ENCODE measurements around the gene RPN2. TPM values are rescaled to one million over a fixed set of nuclear protein-coding genes. Genes with fewer than 3 reads are reported as not detected.

The RPN2 gene
- polyA plus RNA-seq, 1 of the 3 experiments (the other 2 are of a cell fraction): 420 TPM

DNA sequence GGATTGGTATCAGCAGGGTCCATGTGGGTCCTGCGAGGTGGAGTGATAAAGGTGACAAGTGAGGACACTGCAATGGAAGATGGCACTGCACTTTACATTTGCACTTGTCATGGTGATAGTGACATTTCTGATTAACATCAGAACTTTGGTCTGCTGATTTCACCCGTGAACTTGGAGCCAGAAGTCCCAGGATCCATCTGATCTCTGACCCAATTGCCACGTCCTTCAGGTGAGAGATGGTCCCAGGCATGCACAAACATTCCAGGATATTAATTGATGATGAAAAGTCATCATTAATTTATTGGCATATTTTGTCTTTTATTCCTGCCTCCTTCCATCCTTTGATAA lies 92.3 kb downstream of the RPN2 start:
- no peaks in the 10 kb centered on the region for H3K9me2 ChIP-seq
- no peaks in the 10 kb centered on the region for H3K79me2 ChIP-seq (ENCODE audit: insufficient read depth)
- no peaks in the 10 kb centered on the region for H3K27me3 ChIP-seq (ENCODE audit: insufficient read depth)
- H3K36me3 ChIP-seq (replicated peaks in 1 of 2; ENCODE audit: control insufficient read depth in 1 of 2, insufficient read depth in 2 of 2, low read length in 1 of 2): no peaks in the 10 kb centered on the region
- H3K4me2 ChIP-seq: no peak overlapping the region
- H3K9ac ChIP-seq: no peak overlapping the region
- no peaks in the 10 kb centered on the region for H4K20me1 ChIP-seq (ENCODE audit: insufficient read depth)
- H3K9me3 ChIP-seq: no peaks in the 10 kb centered on the region
- no peak overlapping the region for H3K27ac ChIP-seq (ENCODE audit: low read depth in 2 of 2, low read length in 1 of 2)
- 68% methylated on average over 3 of the region's 3 CpGs for WGBS (ENCODE audit: low lambda C conversion rate)
- TF ChIP-seq POLR2AphosphoS5 (IDR thresholded peaks at IDR 0.05; ENCODE audit: low read depth, low read length) (no peak), NFIC (IDR thresholded peaks at IDR 0.05; ENCODE audit: borderline replicate concordance) (no peak), YY1 (IDR thresholded peaks at IDR 0.05; ENCODE audit: low read depth) (no peak), FOSL2 (IDR thresholded peaks at IDR 0.05; ENCODE audit: borderline replicate concordance, low read depth) (no peak), GABPA (IDR thresholded peaks at IDR 0.05; ENCODE audit: low read depth) (no peak), MXI1 (IDR thresholded peaks at IDR 0.05; ENCODE audit: low read depth, low read length) (no peak), RCOR1 (IDR thresholded peaks at IDR 0.05; ENCODE audit: low read length) (no peak), TEAD4 (IDR thresholded peaks at IDR 0.05; ENCODE audit: borderline replicate concordance, insufficient read depth) (no peak), SIN3A (IDR thresholded peaks at IDR 0.05; ENCODE audit: borderline replicate concordance, low read depth, low read length) (no peak), FOXJ3 (CRISPR knock-in tag; IDR thresholded peaks at IDR 0.05) (no peak), RFX5 (IDR thresholded peaks at IDR 0.05; ENCODE audit: low read length) (no peak), ELF1 (IDR thresholded peaks at IDR 0.05) (no peak), CHD2 (IDR thresholded peaks at IDR 0.05; ENCODE audit: low read length, partially characterized antibody) (no peak), RAD21 (IDR thresholded peaks at IDR 0.05; ENCODE audit: low read length) (no peak)
- TF ChIP-seq, protein P1, sequence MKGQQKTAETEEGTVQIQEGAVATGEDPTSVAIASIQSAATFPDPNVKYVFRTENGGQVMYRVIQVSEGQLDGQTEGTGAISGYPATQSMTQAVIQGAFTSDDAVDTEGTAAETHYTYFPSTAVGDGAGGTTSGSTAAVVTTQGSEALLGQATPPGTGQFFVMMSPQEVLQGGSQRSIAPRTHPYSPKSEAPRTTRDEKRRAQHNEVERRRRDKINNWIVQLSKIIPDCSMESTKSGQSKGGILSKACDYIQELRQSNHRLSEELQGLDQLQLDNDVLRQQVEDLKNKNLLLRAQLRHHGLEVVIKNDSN (IDR thresholded peaks at IDR 0.05; ENCODE audit: borderline replicate concordance, low read depth): no peak
- TF ChIP-seq, protein P2, sequence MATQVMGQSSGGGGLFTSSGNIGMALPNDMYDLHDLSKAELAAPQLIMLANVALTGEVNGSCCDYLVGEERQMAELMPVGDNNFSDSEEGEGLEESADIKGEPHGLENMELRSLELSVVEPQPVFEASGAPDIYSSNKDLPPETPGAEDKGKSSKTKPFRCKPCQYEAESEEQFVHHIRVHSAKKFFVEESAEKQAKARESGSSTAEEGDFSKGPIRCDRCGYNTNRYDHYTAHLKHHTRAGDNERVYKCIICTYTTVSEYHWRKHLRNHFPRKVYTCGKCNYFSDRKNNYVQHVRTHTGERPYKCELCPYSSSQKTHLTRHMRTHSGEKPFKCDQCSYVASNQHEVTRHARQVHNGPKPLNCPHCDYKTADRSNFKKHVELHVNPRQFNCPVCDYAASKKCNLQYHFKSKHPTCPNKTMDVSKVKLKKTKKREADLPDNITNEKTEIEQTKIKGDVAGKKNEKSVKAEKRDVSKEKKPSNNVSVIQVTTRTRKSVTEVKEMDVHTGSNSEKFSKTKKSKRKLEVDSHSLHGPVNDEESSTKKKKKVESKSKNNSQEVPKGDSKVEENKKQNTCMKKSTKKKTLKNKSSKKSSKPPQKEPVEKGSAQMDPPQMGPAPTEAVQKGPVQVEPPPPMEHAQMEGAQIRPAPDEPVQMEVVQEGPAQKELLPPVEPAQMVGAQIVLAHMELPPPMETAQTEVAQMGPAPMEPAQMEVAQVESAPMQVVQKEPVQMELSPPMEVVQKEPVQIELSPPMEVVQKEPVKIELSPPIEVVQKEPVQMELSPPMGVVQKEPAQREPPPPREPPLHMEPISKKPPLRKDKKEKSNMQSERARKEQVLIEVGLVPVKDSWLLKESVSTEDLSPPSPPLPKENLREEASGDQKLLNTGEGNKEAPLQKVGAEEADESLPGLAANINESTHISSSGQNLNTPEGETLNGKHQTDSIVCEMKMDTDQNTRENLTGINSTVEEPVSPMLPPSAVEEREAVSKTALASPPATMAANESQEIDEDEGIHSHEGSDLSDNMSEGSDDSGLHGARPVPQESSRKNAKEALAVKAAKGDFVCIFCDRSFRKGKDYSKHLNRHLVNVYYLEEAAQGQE (IDR thresholded peaks at IDR 0.05; ENCODE audit: low read depth, low read length): no peak
- TF ChIP-seq, protein P3, sequence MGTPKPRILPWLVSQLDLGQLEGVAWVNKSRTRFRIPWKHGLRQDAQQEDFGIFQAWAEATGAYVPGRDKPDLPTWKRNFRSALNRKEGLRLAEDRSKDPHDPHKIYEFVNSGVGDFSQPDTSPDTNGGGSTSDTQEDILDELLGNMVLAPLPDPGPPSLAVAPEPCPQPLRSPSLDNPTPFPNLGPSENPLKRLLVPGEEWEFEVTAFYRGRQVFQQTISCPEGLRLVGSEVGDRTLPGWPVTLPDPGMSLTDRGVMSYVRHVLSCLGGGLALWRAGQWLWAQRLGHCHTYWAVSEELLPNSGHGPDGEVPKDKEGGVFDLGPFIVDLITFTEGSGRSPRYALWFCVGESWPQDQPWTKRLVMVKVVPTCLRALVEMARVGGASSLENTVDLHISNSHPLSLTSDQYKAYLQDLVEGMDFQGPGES (IDR thresholded peaks at IDR 0.05; ENCODE audit: low read depth, low read length): no peak
- DNase-seq: no peak
- no peak overlapping the region for H2AFZ ChIP-seq (ENCODE audit: low read depth)
- no peaks in the 10 kb centered on the region for H3F3A ChIP-seq (replicated peaks; ENCODE audit: insufficient read depth)
- POLR2A ChIA-PET: no interaction called here
- peaks cover 0 to 10% of the 10 kb centered on the region in 2 experiments; a peak in 1 of 4 replicates for H3K4me1 ChIP-seq (ENCODE audit: control insufficient read depth in 1 of 2, insufficient read depth in 2 of 2, low read depth in 1 of 2, low read length in 1 of 2)
- no peak overlapping the region for H3K4me3 ChIP-seq (ENCODE audit: low read depth in 2 of 2, low read length in 1 of 2)
- CTCF ChIA-PET: interaction anchor here (0.9 to 1.6 kb wide), 5 partner anchors 9 to 122 kb away, joined by 3 to 5 read pairs (median 3); no protein-coding TSS in a partner anchor
